NT2/D1 (cell line): Measurements from ENCODE around the gene GRID2.

ENCODE experiments used
- SUZ12 ChIP-seq: IDR thresholded peaks from 2 replicates; pipeline ENCODE4 v1.6.1; 2011; ENCODE audit not compliant: insufficient read length, insufficient read depth; ENCODE audit errors: extremely low read depth
- YY1 ChIP-seq: IDR thresholded peaks from 2 replicates; pipeline ENCODE4 v1.6.1; 2011; ENCODE audit not compliant: insufficient read length, insufficient read depth

DNA sequence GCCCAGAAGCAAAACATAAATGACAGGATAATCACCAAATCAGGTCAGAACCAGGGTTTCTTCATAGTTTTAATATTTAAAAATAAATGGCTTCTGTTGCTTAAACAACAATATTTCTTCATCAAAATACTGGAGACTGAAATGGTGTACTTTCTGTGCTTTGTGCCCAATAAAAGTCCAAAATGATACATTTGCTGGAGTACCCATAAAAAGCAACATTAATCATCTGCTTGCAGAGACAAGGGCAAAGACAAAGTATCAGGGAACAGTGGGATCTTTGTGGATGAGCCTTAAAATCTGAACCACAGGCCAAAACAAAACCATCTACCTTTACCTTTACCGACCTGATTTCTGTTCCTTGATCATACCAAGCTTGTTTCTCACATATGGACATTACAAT, 840.9 kb downstream of the GRID2 start:
- TF ChIP-seq YY1 (no peak), SUZ12 (no peak)
